HCT116 (cell line): Measurements from ENCODE around the gene FNDC11. TPM values are rescaled to one million over a fixed set of nuclear protein-coding genes. Genes with fewer than 3 reads are reported as not detected.

Experiments used
- ATAC-seq: fragments of 200-7000 bp; cut with Tn5 transposase; 2 replicates; pipeline ENCODE4 v1.9.1; 2020; ENCODE audit warnings: mild to moderate bottlenecking, moderate library complexity
- BruUV-seq: library from RNA; stranded (reverse); fragments of 400-500 nt; replicated peaks from 2 replicates; lab custom pipeline; 2021; lab: Mats Ljungman, UMichigan
- CTCF ChIA-PET: fragments of 300-600 bp; sonication (Branson Sonifier 250); formaldehyde crosslinking; loops from one replicate; lab custom pipeline; 2021; ENCODE audit warnings: antibody characterized with exemption; lab: Charles Lee
- POLR2A ChIA-PET: fragments of 300-600, 350-600 bp; sonication (Branson Sonifier 250); formaldehyde crosslinking; loops from one replicate; lab custom pipeline; 2021; ENCODE audit warnings: antibody characterized with exemption; lab: Charles Lee
- RAD21 ChIA-PET, 2 experiments: fragments of 300-600 bp; sonication (Branson Sonifier 250); formaldehyde crosslinking; loops; one replicate each; lab custom pipeline; 2023; ENCODE audit warnings: low total read pairs in 2 of 2; ENCODE audit not compliant: uncharacterized antibody in 2 of 2, unreplicated experiment in 2 of 2, low non-redundant PET in 1 of 2; lab: Charles Lee
- DNase-seq: peaks from one replicate; pipeline ENCODE4 v3.0.0-alpha.2; 2010; ENCODE audit warnings: low read depth, low spot score
- H2AFZ ChIP-seq: fragments of 200-600 bp; shearing (Covaris generic), sonication (generic); 2 replicates; pipeline ENCODE4 v1.6.1; 2017; ENCODE audit warnings: low read depth, mixed run types, mixed read lengths, antibody characterized with exemption, low read length; ENCODE audit not compliant: poor library complexity, severe bottlenecking
- H3K27ac ChIP-seq: 2 replicates; pipeline ENCODE4 v1.5.1; 2012; ENCODE audit warnings: low read depth, low read length
- H3K27me3 ChIP-seq: fragments of 200-600 bp; sonication (generic); 2 replicates; pipeline ENCODE4 v1.6.1; 2016; ENCODE audit warnings: mixed run types, low read length, mixed read lengths; ENCODE audit not compliant: insufficient read depth
- H3K36me3 ChIP-seq, 2 experiments: fragments of 200-500 bp in 1 of 2; fragments of 200-600 bp in 1 of 2; sonication (Bioruptor generic) in 1 of 2; sonication (generic) in 1 of 2; 2 replicates each; pipeline versions ENCODE4 v1.5.1 to v1.6.1; 2014 to 2016; ENCODE audit warnings: low read length in 2 of 2, inconsistent platforms in 1 of 2, mixed read lengths in 1 of 2, mixed run types in 1 of 2; ENCODE audit not compliant: insufficient read depth in 2 of 2, control insufficient read depth in 1 of 2
- H3K4me1 ChIP-seq, 2 experiments: fragments of 200-600 bp in 1 of 2; sonication (generic) in 1 of 2; 2 replicates each; pipeline versions ENCODE4 v1.5.1 to v1.6.1; 2012 to 2017; ENCODE audit warnings: low read length in 2 of 2, inconsistent platforms in 1 of 2, mild to moderate bottlenecking in 1 of 2, mixed read lengths in 1 of 2, mixed run types in 1 of 2, moderate library complexity in 1 of 2; ENCODE audit not compliant: insufficient read depth in 2 of 2, control insufficient read depth in 1 of 2
- H3K4me2 ChIP-seq: fragments of 200-600 bp; sonication (generic); 2 replicates; pipeline ENCODE4 v1.6.1; 2017; ENCODE audit warnings: mixed run types, low read length, mixed read lengths
- H3K4me3 ChIP-seq, 2 experiments: fragments of 200-600 bp in 1 of 2; sonication (generic) in 1 of 2; replicated peaks in 1 of 2; 2 replicates each; pipeline ENCODE4 v1.5.1; 2011 to 2016; ENCODE audit warnings: low read length in 2 of 2, control low read depth in 1 of 2, low read depth in 1 of 2, mild to moderate bottlenecking in 1 of 2, mixed read lengths in 1 of 2, mixed run types in 1 of 2
- H3K79me2 ChIP-seq: fragments of 200-600 bp; sonication (generic); 2 replicates; pipeline ENCODE4 v1.6.1; 2017; ENCODE audit warnings: mild to moderate bottlenecking, mixed run types, low read length, moderate library complexity, mixed read lengths; ENCODE audit not compliant: insufficient read depth
- H3K9ac ChIP-seq: fragments of 200-600 bp; sonication (generic); 2 replicates; pipeline ENCODE4 v1.6.1; 2016; ENCODE audit warnings: low read length, mixed read lengths
- H3K9me2 ChIP-seq: fragments of 200-600 bp; sonication (generic), shearing (Covaris generic); 2 replicates; pipeline ENCODE4 v1.6.1; 2017; ENCODE audit warnings: mixed run types, mild to moderate bottlenecking, moderate library complexity; ENCODE audit not compliant: insufficient read depth
- H3K9me3 ChIP-seq, 2 experiments: fragments of 200-500 bp in 1 of 2; fragments of 200-600 bp in 1 of 2; sonication (Bioruptor generic) in 1 of 2; sonication (generic) in 1 of 2; 2 replicates each; pipeline ENCODE4 v1.6.1; 2014 to 2017; ENCODE audit warnings: low read length in 2 of 2, mixed read lengths in 2 of 2, inconsistent platforms in 1 of 2, low read depth in 1 of 2, mild to moderate bottlenecking in 1 of 2, mixed run types in 1 of 2, moderate library complexity in 1 of 2; ENCODE audit not compliant: control insufficient read depth in 1 of 2, insufficient read depth in 1 of 2
- H4K20me1 ChIP-seq: fragments of 200-600 bp; sonication (generic), shearing (Covaris generic); 2 replicates; pipeline ENCODE4 v1.6.1; 2017; ENCODE audit warnings: mixed run types, mild to moderate bottlenecking, moderate library complexity; ENCODE audit not compliant: insufficient read depth
- ATF3 ChIP-seq: IDR thresholded peaks from 2 replicates; pipeline ENCODE4 v1.6.1; 2012
- EGR1 ChIP-seq: IDR thresholded peaks from 2 replicates; pipeline ENCODE4 v1.6.1; 2012; ENCODE audit warnings: low read depth
- ELF1 ChIP-seq: IDR thresholded peaks from 2 replicates; pipeline ENCODE4 v1.6.1; 2012; ENCODE audit warnings: low read depth, borderline replicate concordance
- EZH2 ChIP-seq: fragments of 200-600 bp; sonication (generic); IDR thresholded peaks from 2 replicates; pipeline ENCODE4 v1.6.1; 2017; ENCODE audit warnings: antibody characterized with exemption, mixed run types
- FOSL1 ChIP-seq: IDR thresholded peaks from 2 replicates; pipeline ENCODE4 v1.6.1; 2012; ENCODE audit warnings: low read depth
- JUND ChIP-seq: IDR thresholded peaks from 2 replicates; pipeline ENCODE4 v1.6.1; 2012
- MAX ChIP-seq: IDR thresholded peaks from 2 replicates; pipeline ENCODE4 v1.6.1; 2012
- POLR2A ChIP-seq: IDR thresholded peaks from 2 replicates; pipeline ENCODE4 v1.7.0; 2011; ENCODE audit warnings: borderline replicate concordance; ENCODE audit not compliant: insufficient read depth, insufficient read length; ENCODE audit errors: extremely low read depth
- POLR2AphosphoS5 ChIP-seq: IDR thresholded peaks from 2 replicates; pipeline ENCODE4 v1.6.1; 2011; ENCODE audit warnings: mild to moderate bottlenecking, low read depth, low read length, moderate library complexity
- RAD21 ChIP-seq: IDR thresholded peaks from 2 replicates; pipeline ENCODE4 v1.6.1; 2012; ENCODE audit warnings: low read depth, mild to moderate bottlenecking
- SIN3A ChIP-seq: IDR thresholded peaks from 2 replicates; pipeline ENCODE4 v1.6.1; 2012; ENCODE audit warnings: low read depth
- SP1 ChIP-seq: IDR thresholded peaks from 2 replicates; pipeline ENCODE4 v1.6.1; 2012; ENCODE audit warnings: low read depth
- SRF ChIP-seq: IDR thresholded peaks from 2 replicates; pipeline ENCODE4 v1.6.1; 2012; ENCODE audit warnings: low read depth
- TCF7L2 ChIP-seq: IDR thresholded peaks from 2 replicates; pipeline ENCODE4 v1.7.0; 2011; ENCODE audit warnings: borderline replicate concordance, inconsistent platforms; ENCODE audit not compliant: insufficient read depth, insufficient read length; ENCODE audit errors: extremely low read depth
- ZBTB33 ChIP-seq: IDR thresholded peaks from 2 replicates; pipeline ENCODE4 v1.6.1; 2011; ENCODE audit warnings: mild to moderate bottlenecking, low read length, moderate library complexity; ENCODE audit not compliant: insufficient replicate concordance; ENCODE audit errors: extremely low read depth
- ZFX ChIP-seq: fragments of 450-650 bp; IDR thresholded peaks from 2 replicates; pipeline ENCODE4 v1.6.1; 2017
- ZNF274 ChIP-seq: fragments of 200-500 bp; sonication (Bioruptor generic); IDR thresholded peaks from 2 replicates; pipeline ENCODE4 v1.6.1; 2014; ENCODE audit warnings: mild to moderate bottlenecking, low read depth, low read length, inconsistent platforms
- intact Hi-C: fragments of 100-400 bp; cut with micrococcal nuclease; formaldehyde crosslinking; loops from 2 replicates; pipeline ENCODE4 v1.10.0; 2022
- total RNA-seq: library from RNA; stranded (reverse); gene quantifications from one replicate; pipeline ENCODE4 v1.2.1, GENCODE V29; 2021; ENCODE audit not compliant: unreplicated experiment
- TF ChIP-seq, protein P1 (sequence below): IDR thresholded peaks from 2 replicates; pipeline ENCODE4 v1.6.1; 2012; ENCODE audit warnings: low read depth
- TF ChIP-seq, protein P2 (sequence below), 3 experiments: fragments of 200-600 bp in 1 of 3; sonication (generic) in 1 of 3; IDR thresholded peaks in 2 of 3; conservative IDR thresholded peaks in 1 of 3; 2 replicates each; pipeline ENCODE4 v1.5.1; 2012 to 2017; ENCODE audit warnings: low read depth in 2 of 3, low read length in 2 of 3, antibody characterized with exemption in 1 of 3, borderline replicate concordance in 1 of 3, control low read depth in 1 of 3, mild to moderate bottlenecking in 1 of 3, mixed read lengths in 1 of 3, mixed run types in 1 of 3, moderate library complexity in 1 of 3; ENCODE audit not compliant: insufficient read depth in 1 of 3

Gene FNDC11
- total RNA-seq, 1 experiment from 2014 or later, result 5.5 TPM

- DNase-seq, result no peak
- Histone ChIP-seq H3K27me3 (no peaks in the 10 kb centered on the region), H3K27ac (no peak overlapping the region), H3K4me3 (no peak overlapping the region), H3K79me2 (no peaks in the 10 kb centered on the region), H2AFZ (no peak overlapping the region), H3K9me2 (no peaks in the 10 kb centered on the region), H3K4me1 (peaks cover 15 to 33% of the 10 kb centered on the region in 2 experiments), H3K9me3 (no peaks in the 10 kb centered on the region), H3K4me2 (no peak overlapping the region), H3K9ac (no peak overlapping the region), H4K20me1 (no peaks in the 10 kb centered on the region), H3K36me3 (no peaks in the 10 kb centered on the region)
- RAD21 ChIA-PET, result no interaction called here
- CTCF ChIA-PET, result interaction anchor here (0.6 kb wide), 1 partner anchor 13 kb away, joined by 3 read pairs; no protein-coding TSS in a partner anchor
- no TSS peak for BruUV-seq
- ATAC-seq, result no peak
- POLR2A ChIA-PET, result interaction anchor here (1.6 kb wide), 1 partner anchor 9 kb away, joined by 5 read pairs; no protein-coding TSS in a partner anchor
- no peak for TF ChIP-seq EGR1
- TF ChIP-seq TCF7L2, result no peak
- no peak for TF ChIP-seq ELF1
- no peak for TF ChIP-seq POLR2AphosphoS5
- TF ChIP-seq, protein P1, sequence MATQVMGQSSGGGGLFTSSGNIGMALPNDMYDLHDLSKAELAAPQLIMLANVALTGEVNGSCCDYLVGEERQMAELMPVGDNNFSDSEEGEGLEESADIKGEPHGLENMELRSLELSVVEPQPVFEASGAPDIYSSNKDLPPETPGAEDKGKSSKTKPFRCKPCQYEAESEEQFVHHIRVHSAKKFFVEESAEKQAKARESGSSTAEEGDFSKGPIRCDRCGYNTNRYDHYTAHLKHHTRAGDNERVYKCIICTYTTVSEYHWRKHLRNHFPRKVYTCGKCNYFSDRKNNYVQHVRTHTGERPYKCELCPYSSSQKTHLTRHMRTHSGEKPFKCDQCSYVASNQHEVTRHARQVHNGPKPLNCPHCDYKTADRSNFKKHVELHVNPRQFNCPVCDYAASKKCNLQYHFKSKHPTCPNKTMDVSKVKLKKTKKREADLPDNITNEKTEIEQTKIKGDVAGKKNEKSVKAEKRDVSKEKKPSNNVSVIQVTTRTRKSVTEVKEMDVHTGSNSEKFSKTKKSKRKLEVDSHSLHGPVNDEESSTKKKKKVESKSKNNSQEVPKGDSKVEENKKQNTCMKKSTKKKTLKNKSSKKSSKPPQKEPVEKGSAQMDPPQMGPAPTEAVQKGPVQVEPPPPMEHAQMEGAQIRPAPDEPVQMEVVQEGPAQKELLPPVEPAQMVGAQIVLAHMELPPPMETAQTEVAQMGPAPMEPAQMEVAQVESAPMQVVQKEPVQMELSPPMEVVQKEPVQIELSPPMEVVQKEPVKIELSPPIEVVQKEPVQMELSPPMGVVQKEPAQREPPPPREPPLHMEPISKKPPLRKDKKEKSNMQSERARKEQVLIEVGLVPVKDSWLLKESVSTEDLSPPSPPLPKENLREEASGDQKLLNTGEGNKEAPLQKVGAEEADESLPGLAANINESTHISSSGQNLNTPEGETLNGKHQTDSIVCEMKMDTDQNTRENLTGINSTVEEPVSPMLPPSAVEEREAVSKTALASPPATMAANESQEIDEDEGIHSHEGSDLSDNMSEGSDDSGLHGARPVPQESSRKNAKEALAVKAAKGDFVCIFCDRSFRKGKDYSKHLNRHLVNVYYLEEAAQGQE, result no peak
- TF ChIP-seq EZH2, result no peak
- TF ChIP-seq, protein P2, sequence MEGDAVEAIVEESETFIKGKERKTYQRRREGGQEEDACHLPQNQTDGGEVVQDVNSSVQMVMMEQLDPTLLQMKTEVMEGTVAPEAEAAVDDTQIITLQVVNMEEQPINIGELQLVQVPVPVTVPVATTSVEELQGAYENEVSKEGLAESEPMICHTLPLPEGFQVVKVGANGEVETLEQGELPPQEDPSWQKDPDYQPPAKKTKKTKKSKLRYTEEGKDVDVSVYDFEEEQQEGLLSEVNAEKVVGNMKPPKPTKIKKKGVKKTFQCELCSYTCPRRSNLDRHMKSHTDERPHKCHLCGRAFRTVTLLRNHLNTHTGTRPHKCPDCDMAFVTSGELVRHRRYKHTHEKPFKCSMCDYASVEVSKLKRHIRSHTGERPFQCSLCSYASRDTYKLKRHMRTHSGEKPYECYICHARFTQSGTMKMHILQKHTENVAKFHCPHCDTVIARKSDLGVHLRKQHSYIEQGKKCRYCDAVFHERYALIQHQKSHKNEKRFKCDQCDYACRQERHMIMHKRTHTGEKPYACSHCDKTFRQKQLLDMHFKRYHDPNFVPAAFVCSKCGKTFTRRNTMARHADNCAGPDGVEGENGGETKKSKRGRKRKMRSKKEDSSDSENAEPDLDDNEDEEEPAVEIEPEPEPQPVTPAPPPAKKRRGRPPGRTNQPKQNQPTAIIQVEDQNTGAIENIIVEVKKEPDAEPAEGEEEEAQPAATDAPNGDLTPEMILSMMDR (IDR thresholded peaks at IDR 0.05 in 2 of 3, conservative IDR thresholded peaks at IDR 0.05 in 1 of 3; ENCODE audit: borderline replicate concordance in 1 of 3, insufficient read depth in 1 of 3, low read depth in 2 of 3, low read length in 2 of 3), result no peak
- no peak for TF ChIP-seq ZFX
- TF ChIP-seq SRF, result no peak
- no peak for TF ChIP-seq SP1
- no peak for TF ChIP-seq ATF3
- TF ChIP-seq SIN3A, result no peak
- no peak for TF ChIP-seq ZBTB33
- TF ChIP-seq MAX, result no peak
- no peak for TF ChIP-seq RAD21
- no peak for TF ChIP-seq JUND
- no peak for TF ChIP-seq POLR2A
- TF ChIP-seq FOSL1, result no peak
- TF ChIP-seq ZNF274, result no peak
- intact Hi-C loops, result no loop called here
Measured at GRCh38 chr20:63551068-63551467, 2.9 kb upstream of the FNDC11 start.
